Esophagus squamous epithelium (tissue), 5 donors: ENCODE measurements around the gene ATOH7. TPM values are rescaled to one million over a fixed set of nuclear protein-coding genes. Genes with fewer than 3 reads are reported as not detected.

Experiments
- DNase-seq: peaks from one replicate; lab custom pipeline; 2025; lab: John Stamatoyannopoulos, UW
- H3K27ac ChIP-seq, 4 donors: fragments of 200-600 bp; sonication (generic); one replicate each; pipeline ENCODE4 v1.5.1; 2016 to 2019; ENCODE audit warnings: mild to moderate bottlenecking in 1 of 4
- H3K27me3 ChIP-seq, 4 donors: fragments of 200-600 bp; sonication (generic); 1 replicate in 3 of 4; 2 replicates in 1 of 4; pipeline versions ENCODE4 v1.5.1 to v1.6.0; 2017 to 2021; ENCODE audit warnings: antibody characterized with exemption in 1 of 4
- H3K36me3 ChIP-seq, 3 donors: fragments of 200-600 bp; sonication (generic); one replicate each; pipeline ENCODE4 v1.5.1; 2016 to 2019
- H3K4me1 ChIP-seq, 3 donors: fragments of 200-600 bp; sonication (generic); one replicate each; pipeline ENCODE4 v1.5.1; 2017 to 2019
- H3K4me3 ChIP-seq, 4 donors: fragments of 200-600 bp; sonication (generic); 1 replicate in 3 of 4; 2 replicates in 1 of 4; pipeline ENCODE4 v1.5.1; 2016 to 2019; ENCODE audit warnings: mild to moderate bottlenecking in 2 of 4, moderate library complexity in 1 of 4
- H3K9me3 ChIP-seq, 3 donors: fragments of 200-600 bp; sonication (generic); one replicate each; pipeline ENCODE4 v1.5.1; 2016 to 2019
- CTCF ChIP-seq, 6 experiments: fragments of 450-650 bp in 4 of 6; fragments of 200-600 bp in 2 of 6; sonication (generic) in 2 of 6; IDR thresholded peaks; one replicate each; pipeline ENCODE4 v1.5.1; 2016 to 2019; ENCODE audit warnings: antibody characterized with exemption in 6 of 6, mild to moderate bottlenecking in 4 of 6, moderate library complexity in 4 of 6
- POLR2A ChIP-seq, 4 donors: fragments of 450-650 bp; IDR thresholded peaks; one replicate each; pipeline ENCODE4 v1.6.1; 2017; ENCODE audit warnings: antibody characterized with exemption in 4 of 4, mild to moderate bottlenecking in 4 of 4, moderate library complexity in 3 of 4
- WGBS, 2 donors: methylation state at CpG; one replicate each; pipeline ENCODE4 v1.1.5; 2018; 5-methylcytosine and 5-hydroxymethylcytosine counted together
- intact Hi-C: fragments of 100-400 bp; cut with DNase I; formaldehyde crosslinking; loops from one replicate; pipeline ENCODE4 v1.15.0; 2022
- total RNA-seq, 4 donors: library from RNA; depleted of rRNA; stranded (reverse); fragments of >200 nt; gene quantifications; one replicate each; pipeline ENCODE4 v1.1.0, GENCODE V29; 2016
- donor health status: DM: yes; HTN: yes; CAD: no.

Gene ATOH7
- total RNA-seq, 4 donors from 2014 or later: not detected

- no peaks in the 10 kb centered on the region for H3K36me3 ChIP-seq
- DNase-seq: no peak
- H3K27ac ChIP-seq: no peak overlapping the region
- TF ChIP-seq CTCF (IDR thresholded peaks at IDR 0.05): no peak
- TF ChIP-seq POLR2A (IDR thresholded peaks at IDR 0.05): no peak
- peaks cover 0 to 15% (median 3%) of the 10 kb centered on the region in 3 donors for H3K4me1 ChIP-seq
- H3K9me3 ChIP-seq: no peaks in the 10 kb centered on the region
- no peak overlapping the region for H3K4me3 ChIP-seq
- H3K27me3 ChIP-seq: peaks cover 0 to 15% (median 0%) of the 10 kb centered on the region in 4 donors
- intact Hi-C loops: no loop called here
These were observed 3.7 kb upstream of the ATOH7 start for GRCh38 chr10:68235581-68235980.

- 29 to 34% methylated on average over 2 of the region's 2 CpGs for WGBS, 2 donors
- intact Hi-C loops: no loop called here
These were observed 3.2 kb upstream of the ATOH7 start for GRCh38 chr10:68235111-68235510.

GRCh38 chr10:68233046-68233445, 1.1 kb upstream of the ATOH7 start:
- Histone ChIP-seq H3K36me3 (no peaks in the 10 kb centered on the region), H3K4me3 (no peak overlapping the region), H3K27ac (no peak overlapping the region), H3K9me3 (no peaks in the 10 kb centered on the region), H3K27me3 (peaks cover 0 to 27% (median 0%) of the 10 kb centered on the region in 4 donors), H3K4me1 (peaks cover 0 to 15% (median 3%) of the 10 kb centered on the region in 3 donors)
- WGBS, 2 donors: 79 to 80% methylated on average over 3 of the region's 3 CpGs
- intact Hi-C loops: no loop called here
- no peak for TF ChIP-seq POLR2A (IDR thresholded peaks at IDR 0.05)
- no peak for TF ChIP-seq CTCF (IDR thresholded peaks at IDR 0.05)
- no peak for DNase-seq

More at GRCh38 chr10:68235111-68235510, 3.2 kb upstream of the ATOH7 start:
- Histone ChIP-seq H3K27ac (no peak overlapping the region), H3K4me1 (peaks cover 0 to 15% (median 3%) of the 10 kb centered on the region in 3 donors), H3K36me3 (no peaks in the 10 kb centered on the region), H3K9me3 (no peaks in the 10 kb centered on the region), H3K27me3 (peaks cover 0 to 20% (median 0%) of the 10 kb centered on the region in 4 donors), H3K4me3 (no peak overlapping the region)
- TF ChIP-seq POLR2A (IDR thresholded peaks at IDR 0.05): no peak
- TF ChIP-seq CTCF (IDR thresholded peaks at IDR 0.05): no peak
- DNase-seq: no peak

- Histone ChIP-seq H3K4me3 (peak overlapping the region; percentile 42 to 81 (median 60)), H3K9me3 (no peaks in the 10 kb centered on the region), H3K4me1 (peaks cover 0 to 15% (median 3%) of the 10 kb centered on the region in 3 donors), H3K36me3 (no peaks in the 10 kb centered on the region), H3K27ac (peak overlapping the region in 3 of 4 donors; percentile 53 to 77 (median 68)), H3K27me3 (peaks cover 0 to 27% (median 0%) of the 10 kb centered on the region in 4 donors)
- intact Hi-C loops: no loop called here
- 1% methylated on average over 16 of the region's 81 CpGs for WGBS, 2 donors
- TF ChIP-seq POLR2A (IDR thresholded peaks at IDR 0.05) (no peak), CTCF (IDR thresholded peaks at IDR 0.05) (peak in 1 of 6 experiments; percentile 22)
- no peak for DNase-seq
These were observed 652 bp downstream of the ATOH7 start for GRCh38 chr10:68231106-68231816.

GRCh38 chr10:68230268-68230667, 1.6 kb downstream of the ATOH7 start:
- Histone ChIP-seq H3K27ac (no peak overlapping the region), H3K4me3 (no peak overlapping the region), H3K36me3 (no peaks in the 10 kb centered on the region), H3K4me1 (peaks cover 0 to 15% (median 3%) of the 10 kb centered on the region in 3 donors), H3K9me3 (no peaks in the 10 kb centered on the region), H3K27me3 (peaks cover 0 to 27% (median 0%) of the 10 kb centered on the region in 4 donors)
- intact Hi-C loops: no loop called here
- DNase-seq: no peak
- no peak for TF ChIP-seq CTCF (IDR thresholded peaks at IDR 0.05)
- no peak for TF ChIP-seq POLR2A (IDR thresholded peaks at IDR 0.05)
- WGBS, 2 donors: 76 to 78% methylated on average over 5 of the region's 5 CpGs
